IMR-90 (cell line): ENCODE data around the gene APOL2. TPM values are rescaled to one million over a fixed set of nuclear protein-coding genes. Genes with fewer than 3 reads are reported as not detected.

ENCODE experiments used
- ATAC-seq: fragments of 200-7000 bp; cut with Tn5 transposase; 2 replicates; pipeline ENCODE4 v1.9.1; 2020; ENCODE audit warnings: low read depth, mild to moderate bottlenecking, moderate library complexity
- BruUV-seq: library from RNA; stranded (reverse); fragments of 400-500 nt; replicated peaks from 2 replicates; lab custom pipeline; 2021; lab: Mats Ljungman, UMichigan
- CTCF ChIA-PET: fragments of 300-600 bp; formaldehyde crosslinking; extraction: SDS; loops from one replicate; lab custom pipeline; 2021; ENCODE audit warnings: antibody characterized with exemption; lab: Yijun Ruan, JAX
- POLR2A ChIA-PET: fragments of 300-600 bp; sonication (Branson Sonifier 250); formaldehyde crosslinking; loops from one replicate; lab custom pipeline; 2022; ENCODE audit warnings: antibody characterized with exemption; ENCODE audit not compliant: unreplicated experiment; lab: Charles Lee
- DNase-seq: peaks from one replicate; pipeline ENCODE4 v3.0.0; 2013
- H2AFZ ChIP-seq: replicated peaks from 2 replicates; pipeline ENCODE3; 2013; ENCODE audit warnings: low read length, mild to moderate bottlenecking; ENCODE audit not compliant: poor library complexity
- H2AK5ac ChIP-seq: 2 replicates; pipeline ENCODE4 v1.6.1; 2013; ENCODE audit warnings: low read depth, low read length, inconsistent platforms
- H2AK9ac ChIP-seq: replicated peaks from 2 replicates; pipeline ENCODE3; 2013; ENCODE audit warnings: mild to moderate bottlenecking, low read depth, low read length, moderate library complexity; ENCODE audit not compliant: poor library complexity
- H2BK120ac ChIP-seq: 2 replicates; pipeline ENCODE4 v1.6.1; 2013; ENCODE audit warnings: low read depth, low read length, inconsistent platforms
- H2BK15ac ChIP-seq: 3 replicates; pipeline ENCODE4 v1.6.1; 2013; ENCODE audit warnings: low read depth, low read length, inconsistent platforms
- H2BK20ac ChIP-seq: 2 replicates; pipeline ENCODE4 v1.6.1; 2013; ENCODE audit warnings: low read depth, mild to moderate bottlenecking, inconsistent platforms, low read length, moderate library complexity
- H2BK5ac ChIP-seq: 2 replicates; pipeline ENCODE4 v1.6.1; 2013; ENCODE audit warnings: mild to moderate bottlenecking, low read depth, low read length, inconsistent platforms; ENCODE audit not compliant: poor library complexity, severe bottlenecking
- H3K14ac ChIP-seq: replicated peaks from 2 replicates; pipeline ENCODE4 v1.6.1; 2013; ENCODE audit warnings: low read depth, low read length, inconsistent platforms
- H3K18ac ChIP-seq: 2 replicates; pipeline ENCODE4 v1.6.1; 2013; ENCODE audit warnings: low read depth, low read length, control low read depth
- H3K23ac ChIP-seq: 2 replicates; pipeline ENCODE4 v1.6.1; 2013; ENCODE audit warnings: low read depth, low read length, inconsistent platforms
- H3K27ac ChIP-seq: 2 replicates; pipeline ENCODE4 v1.5.1; 2013; ENCODE audit warnings: mild to moderate bottlenecking, control low read depth, low read length; ENCODE audit not compliant: insufficient read depth
- H3K27me3 ChIP-seq: 2 replicates; pipeline ENCODE4 v1.6.1; 2013; ENCODE audit warnings: low read length; ENCODE audit not compliant: control insufficient read depth, insufficient read depth
- H3K36me3 ChIP-seq: 2 replicates; pipeline ENCODE4 v1.6.1; 2013; ENCODE audit warnings: low read length, mixed read lengths; ENCODE audit not compliant: control insufficient read depth, insufficient read depth
- H3K4ac ChIP-seq: 2 replicates; pipeline ENCODE4 v1.6.1; 2013; ENCODE audit warnings: low read depth, low read length, inconsistent platforms
- H3K4me1 ChIP-seq: 2 replicates; pipeline ENCODE4 v1.6.1; 2013; ENCODE audit warnings: low read length, mixed read lengths; ENCODE audit not compliant: control insufficient read depth, insufficient read depth
- H3K4me2 ChIP-seq: 2 replicates; pipeline ENCODE4 v1.6.1; 2013; ENCODE audit warnings: low read depth, mild to moderate bottlenecking, control low read depth, low read length, moderate library complexity
- H3K4me3 ChIP-seq: 2 replicates; pipeline ENCODE4 v1.5.1; 2013; ENCODE audit warnings: low read depth, mild to moderate bottlenecking, control low read depth, low read length, moderate library complexity; ENCODE audit not compliant: insufficient read depth
- H3K56ac ChIP-seq: 2 replicates; pipeline ENCODE4 v1.6.1; 2013; ENCODE audit warnings: low read length, inconsistent platforms; ENCODE audit not compliant: insufficient read depth; ENCODE audit errors: extremely low read depth
- H3K79me1 ChIP-seq, 2 experiments: 2 replicates each; pipeline ENCODE4 v1.6.1; 2013; ENCODE audit warnings: low read length in 2 of 2, inconsistent platforms in 1 of 2, low read depth in 1 of 2
- H3K9ac ChIP-seq: 2 replicates; pipeline ENCODE4 v1.6.1; 2013; ENCODE audit warnings: low read depth, low read length, control low read depth
- H3K9me1 ChIP-seq: 2 replicates; pipeline ENCODE4 v1.6.1; 2013; ENCODE audit warnings: low read length, inconsistent platforms; ENCODE audit not compliant: insufficient read depth
- H3K9me3 ChIP-seq: 2 replicates; pipeline ENCODE4 v1.6.1; 2013; ENCODE audit warnings: low read length; ENCODE audit not compliant: control insufficient read depth, insufficient read depth
- H4K20me1 ChIP-seq: 2 replicates; pipeline ENCODE4 v1.6.1; 2013; ENCODE audit warnings: low read length, inconsistent platforms; ENCODE audit not compliant: insufficient read depth
- H4K5ac ChIP-seq: 2 replicates; pipeline ENCODE4 v1.6.1; 2013; ENCODE audit warnings: mild to moderate bottlenecking, low read depth, low read length, control low read depth
- H4K8ac ChIP-seq, 2 experiments: 2 replicates each; pipeline ENCODE4 v1.6.1; 2013; ENCODE audit warnings: low read depth in 2 of 2, low read length in 2 of 2, control low read depth in 1 of 2, inconsistent platforms in 1 of 2
- H4K91ac ChIP-seq: 2 replicates; pipeline ENCODE4 v1.6.1; 2013; ENCODE audit warnings: low read depth, low read length, inconsistent platforms; ENCODE audit not compliant: insufficient read depth
- BHLHE40 ChIP-seq: fragments of 150-350 bp; IDR thresholded peaks from 2 replicates; pipeline ENCODE4 v1.6.1; 2016; ENCODE audit warnings: mild to moderate bottlenecking, low read depth, low read length
- CEBPB ChIP-seq: IDR thresholded peaks from 2 replicates; pipeline ENCODE4 v1.6.1; 2012; ENCODE audit warnings: low read depth, low read length, improper control_type of control experiment
- CHD1 ChIP-seq: IDR thresholded peaks from 2 replicates; pipeline ENCODE4 v1.6.1; 2012; ENCODE audit warnings: low read depth, low read length, improper control_type of control experiment
- FOS ChIP-seq: fragments of 150-350 bp; IDR thresholded peaks from 2 replicates; pipeline ENCODE4 v1.6.1; 2016; ENCODE audit warnings: low read depth, low read length
- MAFK ChIP-seq: IDR thresholded peaks from 2 replicates; pipeline ENCODE4 v1.6.1; 2012; ENCODE audit warnings: low read depth, low read length, improper control_type of control experiment
- MAZ ChIP-seq: IDR thresholded peaks from 2 replicates; pipeline ENCODE4 v1.6.1; 2012; ENCODE audit warnings: low read depth, mild to moderate bottlenecking, low read length, improper control_type of control experiment, moderate library complexity, borderline replicate concordance
- MXI1 ChIP-seq: IDR thresholded peaks from 2 replicates; pipeline ENCODE4 v1.6.1; 2012; ENCODE audit warnings: low read depth, mild to moderate bottlenecking, low read length, moderate library complexity, borderline replicate concordance
- NFE2L2 ChIP-seq: fragments of 150-350 bp; IDR thresholded peaks from 2 replicates; pipeline ENCODE4 v1.6.1; 2016; ENCODE audit warnings: low read depth, mild to moderate bottlenecking, low read length
- POLR2A ChIP-seq: IDR thresholded peaks from 2 replicates; pipeline ENCODE4 v1.6.1; 2012; ENCODE audit warnings: mild to moderate bottlenecking, low read depth, low read length
- RAD21 ChIP-seq: IDR thresholded peaks from 2 replicates; pipeline ENCODE4 v1.6.1; 2012; ENCODE audit warnings: low read length, improper control_type of control experiment
- RCOR1 ChIP-seq: IDR thresholded peaks from 2 replicates; pipeline ENCODE4 v1.6.1; 2012; ENCODE audit warnings: mild to moderate bottlenecking, low read length, improper control_type of control experiment; ENCODE audit not compliant: insufficient replicate concordance
- SMC3 ChIP-seq: fragments of 150-350 bp; IDR thresholded peaks from 2 replicates; pipeline ENCODE4 v1.6.1; 2016; ENCODE audit warnings: low read depth, mild to moderate bottlenecking, antibody characterized with exemption, low read length, moderate library complexity
- WGBS, 2 experiments: methylation state at CpG; one replicate each; pipeline versions ENCODE4 v1.1.5 to v1.1.7; 2013; ENCODE audit warnings: missing lambda C conversion rate in 2 of 2; ENCODE audit not compliant: insufficient read length in 1 of 2; ENCODE audit errors: extremely low coverage in 2 of 2; 5-methylcytosine and 5-hydroxymethylcytosine counted together
- dilution Hi-C: fragments of 300-500 bp; cut with HindIII; formaldehyde crosslinking; loops from one replicate; pipeline ENCODE4 v1.14.3; 2018; ENCODE audit warnings: low sequenced_read_pairs; ENCODE audit not compliant: unreplicated experiment
- in situ Hi-C: fragments of 300-500 bp; cut with MboI; formaldehyde crosslinking; loops from 3 replicates; pipeline ENCODE4 v1.14.3; 2019; ENCODE audit warnings: low sequenced_read_pairs, inconsistent platforms, mixed read lengths
- intact Hi-C: fragments of 100-400 bp; cut with micrococcal nuclease; formaldehyde crosslinking; loops from 2 replicates; pipeline ENCODE4 v1.10.0; 2022
- polyA plus RNA-seq, 3 experiments: library from polyadenylated mRNA; depleted of rRNA; stranded (reverse); fragments of >200 nt; gene quantifications; 2 replicates each; pipeline ENCODE4 v1.2.3, GENCODE V29; 2012; ENCODE audit warnings: low replicate concordance in 1 of 3
- total RNA-seq: library from RNA; depleted of rRNA; stranded (reverse); fragments of >200 nt; gene quantifications from 2 replicates; pipeline ENCODE4 v1.2.3, GENCODE V29; 2012
- TF ChIP-seq, protein P1 (sequence below): conservative IDR thresholded peaks from 2 replicates; pipeline ENCODE4 v1.5.1; 2012; ENCODE audit warnings: mild to moderate bottlenecking, low read depth, low read length, improper control_type of control experiment

APOL2 gene
- total and polyA plus RNA-seq, 2 of the 4 experiments (the other 2 are of a cell fraction), result 13.1 to 57.5 TPM

DNA sequence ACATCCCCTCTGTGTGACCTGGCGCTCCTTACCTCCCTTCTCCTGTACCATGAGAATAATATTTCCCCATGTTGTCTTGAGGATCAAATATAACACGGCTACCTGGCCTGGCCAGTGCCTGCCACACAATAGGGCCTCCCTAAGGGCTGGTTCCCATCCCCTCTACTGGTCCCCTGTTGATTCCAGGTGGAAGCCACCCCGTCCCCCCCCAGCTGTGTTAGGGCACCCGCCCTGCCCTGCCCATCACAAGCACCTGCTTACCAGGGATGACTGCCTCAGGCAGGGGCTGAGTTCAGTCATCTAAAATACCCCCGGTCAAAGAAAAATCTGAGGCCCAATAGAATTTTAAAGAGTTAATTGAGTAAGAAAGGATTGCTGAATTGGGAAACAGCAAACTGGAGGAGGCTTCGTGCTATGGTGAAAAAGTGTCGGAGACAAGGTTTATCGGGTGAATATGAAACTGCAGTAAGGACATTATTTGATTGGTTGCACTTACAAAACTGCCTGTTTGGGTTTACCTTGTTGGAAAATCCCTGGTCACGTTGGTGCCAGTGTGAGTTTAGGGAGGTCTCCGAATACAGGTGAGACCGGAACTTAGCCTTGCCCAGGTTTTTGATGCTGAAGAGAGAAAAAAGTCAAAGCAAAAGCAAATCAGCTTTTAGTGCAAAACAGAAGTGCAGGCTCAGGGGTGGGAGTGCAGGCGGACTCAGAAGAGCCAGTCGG lies 18.8 kb upstream of the APOL2 start:
- no peaks in the 10 kb centered on the region for H3K27me3 ChIP-seq

More for the DNA sequence above, 18.8 kb upstream of the APOL2 start:
- no peaks in the 10 kb centered on the region for H3K79me1 ChIP-seq
- no peaks in the 10 kb centered on the region for H3K36me3 ChIP-seq
- no peak overlapping the region for H4K8ac ChIP-seq
- no peak overlapping the region for H2BK120ac ChIP-seq
- in situ Hi-C loops, result no loop called here
- H2AK9ac ChIP-seq, result no peak overlapping the region
- no TSS peak for BruUV-seq
- no peak for TF ChIP-seq MAZ
- no peak for TF ChIP-seq MAFK
- no peak for TF ChIP-seq FOS
- no peak for TF ChIP-seq CEBPB
- TF ChIP-seq RAD21, result no peak
- no peak for TF ChIP-seq RCOR1
- TF ChIP-seq BHLHE40, result no peak
- TF ChIP-seq MXI1, result no peak
- TF ChIP-seq NFE2L2, result no peak
- TF ChIP-seq POLR2A, result no peak
- no peak for TF ChIP-seq SMC3
- no peak for TF ChIP-seq CHD1
- TF ChIP-seq, protein P1, sequence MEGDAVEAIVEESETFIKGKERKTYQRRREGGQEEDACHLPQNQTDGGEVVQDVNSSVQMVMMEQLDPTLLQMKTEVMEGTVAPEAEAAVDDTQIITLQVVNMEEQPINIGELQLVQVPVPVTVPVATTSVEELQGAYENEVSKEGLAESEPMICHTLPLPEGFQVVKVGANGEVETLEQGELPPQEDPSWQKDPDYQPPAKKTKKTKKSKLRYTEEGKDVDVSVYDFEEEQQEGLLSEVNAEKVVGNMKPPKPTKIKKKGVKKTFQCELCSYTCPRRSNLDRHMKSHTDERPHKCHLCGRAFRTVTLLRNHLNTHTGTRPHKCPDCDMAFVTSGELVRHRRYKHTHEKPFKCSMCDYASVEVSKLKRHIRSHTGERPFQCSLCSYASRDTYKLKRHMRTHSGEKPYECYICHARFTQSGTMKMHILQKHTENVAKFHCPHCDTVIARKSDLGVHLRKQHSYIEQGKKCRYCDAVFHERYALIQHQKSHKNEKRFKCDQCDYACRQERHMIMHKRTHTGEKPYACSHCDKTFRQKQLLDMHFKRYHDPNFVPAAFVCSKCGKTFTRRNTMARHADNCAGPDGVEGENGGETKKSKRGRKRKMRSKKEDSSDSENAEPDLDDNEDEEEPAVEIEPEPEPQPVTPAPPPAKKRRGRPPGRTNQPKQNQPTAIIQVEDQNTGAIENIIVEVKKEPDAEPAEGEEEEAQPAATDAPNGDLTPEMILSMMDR, result no peak
- dilution Hi-C loops, result no loop called here
- H2AFZ ChIP-seq, result no peak overlapping the region
- peaks cover 3% of the 10 kb centered on the region; the same call in 1 of the 2 replicates for H3K9me1 ChIP-seq
- no peak overlapping the region for H4K5ac ChIP-seq
- no peak overlapping the region for H2BK15ac ChIP-seq
- H3K14ac ChIP-seq, result no peak overlapping the region
- ATAC-seq (no peak), DNase-seq (no peak)
- H2BK20ac ChIP-seq, result no peak overlapping the region
- WGBS, 2 experiments, result 98% methylated on average over 7 of the region's 13 CpGs; no CpG with 5 or more reads in 1 of the 2 experiments
- POLR2A ChIA-PET, result no interaction called here
- H3K4ac ChIP-seq, result no peak overlapping the region
- no peak overlapping the region for H2BK5ac ChIP-seq
- H3K56ac ChIP-seq, result no peak overlapping the region
- no peak overlapping the region for H3K23ac ChIP-seq
- no peaks in the 10 kb centered on the region for H4K20me1 ChIP-seq
- H3K9me3 ChIP-seq, result no peaks in the 10 kb centered on the region
- H3K9ac ChIP-seq, result no peak overlapping the region
- H4K91ac ChIP-seq, result no peak overlapping the region
- no peak overlapping the region for H2AK5ac ChIP-seq
- H3K27ac ChIP-seq, result no peak overlapping the region
- no peak overlapping the region for H3K18ac ChIP-seq
- H3K4me2 ChIP-seq, result no peak overlapping the region
- intact Hi-C loops, result no loop called here
- peaks cover 7% of the 10 kb centered on the region; the same call in 1 of the 2 replicates for H3K4me1 ChIP-seq
- CTCF ChIA-PET, result no interaction called here
- H3K4me3 ChIP-seq, result no peak overlapping the region
